Osteoblast (primary cell): ENCODE results near the gene CXorf49. TPM values are rescaled to one million over a fixed set of nuclear protein-coding genes. Genes with fewer than 3 reads are reported as not detected.

ENCODE experiments used
- DNase-seq: peaks from one replicate; pipeline ENCODE4 v3.0.0; 2011; ENCODE audit warnings: low spot score, mixed read lengths; ENCODE audit not compliant: insufficient read length; ENCODE audit errors: missing footprints
- H2AFZ ChIP-seq: 2 replicates; pipeline ENCODE4 v1.6.0; 2011; ENCODE audit warnings: mild to moderate bottlenecking, low read length
- H3K27ac ChIP-seq: 2 replicates; pipeline ENCODE4 v1.5.1; 2011; ENCODE audit warnings: mild to moderate bottlenecking, low read depth, low read length, moderate library complexity
- H3K27me3 ChIP-seq: 2 replicates; pipeline ENCODE4 v1.6.0; 2012; ENCODE audit warnings: mild to moderate bottlenecking, control low read depth, inconsistent platforms, low read length, moderate library complexity; ENCODE audit not compliant: insufficient read depth
- H3K36me3 ChIP-seq: 2 replicates; pipeline ENCODE4 v1.5.1; 2011; ENCODE audit warnings: mild to moderate bottlenecking, low read length, control low read depth, moderate library complexity; ENCODE audit not compliant: insufficient read depth
- H3K4me1 ChIP-seq: 2 replicates; pipeline ENCODE4 v1.5.1; 2011; ENCODE audit warnings: mild to moderate bottlenecking, low read length, control low read depth, moderate library complexity; ENCODE audit not compliant: insufficient read depth
- H3K4me2 ChIP-seq: 2 replicates; pipeline ENCODE4 v1.6.0; 2011; ENCODE audit warnings: mild to moderate bottlenecking, low read length; ENCODE audit not compliant: insufficient read depth
- H3K4me3 ChIP-seq: fragments of 200-600 bp; sonication (generic); 3 replicates; pipeline ENCODE4 v1.5.1; 2012; ENCODE audit warnings: mild to moderate bottlenecking, low read length, inconsistent platforms; ENCODE audit not compliant: insufficient read depth
- H3K79me2 ChIP-seq: 2 replicates; pipeline ENCODE4 v1.6.0; 2012; ENCODE audit warnings: mild to moderate bottlenecking, low read length, control low read depth, inconsistent platforms; ENCODE audit not compliant: insufficient read depth
- H3K9me3 ChIP-seq: 2 replicates; pipeline ENCODE4 v1.5.1; 2011; ENCODE audit warnings: low read depth, low read length, control low read depth
- H4K20me1 ChIP-seq: 2 replicates; pipeline ENCODE4 v1.6.0; 2012; ENCODE audit warnings: mild to moderate bottlenecking, low read length, control low read depth; ENCODE audit not compliant: insufficient read depth
- small RNA-seq: library from RNA; depleted of rRNA; stranded (forward); fragments of <200 nt; gene quantifications from one replicate; pipeline ENCODE3, GENCODE V24; 2012
- total RNA-seq: library from RNA; depleted of rRNA; stranded (reverse); fragments of >200 nt; gene quantifications from 2 replicates; pipeline ENCODE4 v1.2.3, GENCODE V29; 2012
- TF ChIP-seq, protein P1 (sequence below): IDR thresholded peaks from 2 replicates; pipeline ENCODE4 v1.5.1; 2011; ENCODE audit warnings: mild to moderate bottlenecking, low read depth, low read length, moderate library complexity; ENCODE audit errors: extremely low read depth

CXorf49 gene
- total RNA-seq, 1 donor: not detected

DNA sequence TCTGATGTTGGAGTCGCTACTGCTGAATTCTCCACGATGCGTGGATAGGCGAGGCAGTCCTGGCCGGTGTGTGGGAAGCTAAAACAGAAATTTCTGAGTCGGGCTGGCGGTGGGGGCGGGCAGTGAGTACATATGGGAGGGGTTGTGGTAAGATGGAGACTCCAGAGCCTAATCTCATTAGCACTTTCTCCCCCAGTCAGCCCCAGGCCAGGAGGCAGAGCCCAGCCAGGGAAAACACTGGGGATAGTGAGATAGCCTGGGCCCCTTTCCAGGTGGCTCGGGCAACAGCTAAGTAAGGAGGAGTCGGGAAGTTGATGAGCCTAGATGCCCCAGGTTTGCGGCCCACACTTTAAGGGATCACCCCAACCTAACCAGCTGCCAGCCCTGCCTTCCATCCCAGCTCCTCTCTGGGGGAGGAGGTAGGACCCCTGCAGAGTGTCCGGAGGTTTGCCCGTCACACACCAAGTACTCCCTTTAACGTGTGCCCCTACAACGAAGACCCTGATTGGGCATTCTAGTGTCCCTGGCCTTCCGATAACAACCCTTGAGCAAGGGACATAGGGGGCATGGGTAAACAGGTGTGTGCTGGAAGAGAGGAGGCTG, 53.1 kb downstream of the CXorf49 start:
- no peaks in the 10 kb centered on the region for H3K36me3 ChIP-seq
- DNase-seq: peak; percentile 74

More for the DNA sequence above, 53.1 kb downstream of the CXorf49 start:
- no peak overlapping the region for H3K4me2 ChIP-seq
- no peak overlapping the region for H3K27ac ChIP-seq
- H3K4me3 ChIP-seq: no peak overlapping the region
- no peaks in the 10 kb centered on the region for H3K79me2 ChIP-seq
- no peak overlapping the region for H2AFZ ChIP-seq
- H4K20me1 ChIP-seq: no peaks in the 10 kb centered on the region
- no peaks in the 10 kb centered on the region for H3K27me3 ChIP-seq
- H3K4me1 ChIP-seq: no peaks in the 10 kb centered on the region
- TF ChIP-seq, protein P1, sequence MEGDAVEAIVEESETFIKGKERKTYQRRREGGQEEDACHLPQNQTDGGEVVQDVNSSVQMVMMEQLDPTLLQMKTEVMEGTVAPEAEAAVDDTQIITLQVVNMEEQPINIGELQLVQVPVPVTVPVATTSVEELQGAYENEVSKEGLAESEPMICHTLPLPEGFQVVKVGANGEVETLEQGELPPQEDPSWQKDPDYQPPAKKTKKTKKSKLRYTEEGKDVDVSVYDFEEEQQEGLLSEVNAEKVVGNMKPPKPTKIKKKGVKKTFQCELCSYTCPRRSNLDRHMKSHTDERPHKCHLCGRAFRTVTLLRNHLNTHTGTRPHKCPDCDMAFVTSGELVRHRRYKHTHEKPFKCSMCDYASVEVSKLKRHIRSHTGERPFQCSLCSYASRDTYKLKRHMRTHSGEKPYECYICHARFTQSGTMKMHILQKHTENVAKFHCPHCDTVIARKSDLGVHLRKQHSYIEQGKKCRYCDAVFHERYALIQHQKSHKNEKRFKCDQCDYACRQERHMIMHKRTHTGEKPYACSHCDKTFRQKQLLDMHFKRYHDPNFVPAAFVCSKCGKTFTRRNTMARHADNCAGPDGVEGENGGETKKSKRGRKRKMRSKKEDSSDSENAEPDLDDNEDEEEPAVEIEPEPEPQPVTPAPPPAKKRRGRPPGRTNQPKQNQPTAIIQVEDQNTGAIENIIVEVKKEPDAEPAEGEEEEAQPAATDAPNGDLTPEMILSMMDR: no peak
- no peaks in the 10 kb centered on the region for H3K9me3 ChIP-seq

Small RNA genes lying within 50 kb of the gene (small RNA-seq; reads per million reads assigned to genes)
- not detected for gene BX276092.4
- gene BX276092.6: not detected
- gene BX276092.8: not detected

Other genes with a start within 250 kb of the CXorf49 start
- gene OGT, start 185.2 kb downstream of the CXorf49 start, total RNA-seq: 200 and 215 TPM in 2 replicates
- 4.3 and 4.4 TPM in 2 replicates for gene GCNA, start 139.8 kb downstream of the CXorf49 start, total RNA-seq
- gene CXCR3, start 99.8 kb downstream of the CXorf49 start, total RNA-seq: not detected in 2 replicates
- not detected in 2 replicates for gene CXorf49B, start 45.1 kb upstream of the CXorf49 start, total RNA-seq
- gene NHSL2, start 192.6 kb upstream of the CXorf49 start, total RNA-seq: 1.1 and 1.8 TPM in 2 replicates